GM12878 (cell line): ENCODE measurements around the gene CELSR3. TPM values are rescaled to one million over a fixed set of nuclear protein-coding genes. Genes with fewer than 3 reads are reported as not detected.

Source experiments
- ATAC-seq: fragments of 200-7000 bp; cut with Tn5 transposase; 3 replicates; pipeline ENCODE4 v1.9.1; 2020; ENCODE audit warnings: mild to moderate bottlenecking, moderate library complexity
- BruUV-seq: library from RNA; stranded (reverse); fragments of 400-500 nt; replicated peaks from 2 replicates; lab custom pipeline; 2021; lab: Mats Ljungman, UMichigan
- CTCF ChIA-PET: fragments of 300-600 bp; sonication (Branson Sonifier 250); formaldehyde crosslinking; extraction: SDS; loops from one replicate; lab custom pipeline; 2021; ENCODE audit warnings: inconsistent platforms; lab: Yijun Ruan, JAX
- POLR2A ChIA-PET: fragments of 350-600 bp; formaldehyde crosslinking; extraction: SDS; loops from one replicate; lab custom pipeline; 2021; ENCODE audit warnings: inconsistent platforms; lab: Charles Lee
- RAD21 ChIA-PET: fragments of 300-600 bp; sonication (Branson Sonifier 250); formaldehyde crosslinking; loops from one replicate; lab custom pipeline; 2023; ENCODE audit warnings: antibody characterized with exemption; ENCODE audit not compliant: unreplicated experiment; lab: Charles Lee
- SMC1A ChIA-PET: fragments of 300-600 bp; sonication (Branson Sonifier 250); formaldehyde crosslinking; loops from one replicate; lab custom pipeline; 2023; ENCODE audit not compliant: unreplicated experiment, uncharacterized antibody; lab: Charles Lee
- DNase-seq: peaks from one replicate; pipeline ENCODE4 v3.0.0-alpha.2; 2011; ENCODE audit warnings: low read depth, low spot score
- FAIRE-seq: peaks from 3 replicates; lab custom pipeline; 2011; peaks lifted over from hg19 to GRCh38; lab: Jason Lieb, UNC
- H2AFZ ChIP-seq: 2 replicates; pipeline ENCODE4 v1.6.0; 2011; ENCODE audit warnings: low read depth, low read length, control low read depth; ENCODE audit not compliant: control insufficient read depth
- H3K27ac ChIP-seq: 2 replicates; pipeline ENCODE4 v1.5.1; 2011; ENCODE audit warnings: control low read depth; ENCODE audit not compliant: control insufficient read depth, insufficient read depth
- H3K27me3 ChIP-seq, 2 experiments: replicated peaks in 1 of 2; 2 replicates each; pipeline versions ENCODE4 v1.6.0 to v1.6.1; 2011; ENCODE audit warnings: low read length in 1 of 2; ENCODE audit not compliant: control insufficient read depth in 2 of 2, insufficient read depth in 2 of 2
- H3K36me3 ChIP-seq, 2 experiments: 2 replicates each; pipeline ENCODE4 v1.5.1; 2011; ENCODE audit warnings: low read length in 1 of 2; ENCODE audit not compliant: control insufficient read depth in 2 of 2, insufficient read depth in 2 of 2
- H3K4me1 ChIP-seq: 2 replicates; pipeline ENCODE4 v1.6.1; 2011; ENCODE audit warnings: mild to moderate bottlenecking, low read length, moderate library complexity, mixed read lengths; ENCODE audit not compliant: control insufficient read depth, insufficient read depth
- H3K4me2 ChIP-seq: 2 replicates; pipeline ENCODE4 v1.6.0; 2011; ENCODE audit warnings: control low read depth; ENCODE audit not compliant: control insufficient read depth, insufficient read depth
- H3K4me3 ChIP-seq: fragments of 200-600 bp; sonication (generic); 2 replicates; pipeline ENCODE4 v1.5.1; 2016
- H3K79me2 ChIP-seq: 2 replicates; pipeline ENCODE4 v1.6.0; 2011; ENCODE audit warnings: low read length; ENCODE audit not compliant: control insufficient read depth, insufficient read depth
- H3K9ac ChIP-seq: 2 replicates; pipeline ENCODE4 v1.8.0; 2011; ENCODE audit warnings: low read length, control low read depth, mixed read lengths; ENCODE audit not compliant: control insufficient read depth, insufficient read depth
- H3K9me3 ChIP-seq: replicated peaks from 3 replicates; pipeline ENCODE4 v1.5.1; 2011; ENCODE audit warnings: mild to moderate bottlenecking, low read length; ENCODE audit not compliant: control insufficient read depth, insufficient read depth
- H4K20me1 ChIP-seq: 2 replicates; pipeline ENCODE4 v1.6.0; 2011; ENCODE audit not compliant: control insufficient read depth, insufficient read depth
- BMI1 ChIP-seq: fragments of 450-650 bp; IDR thresholded peaks from 2 replicates; pipeline ENCODE4 v1.6.1; 2016; ENCODE audit warnings: mild to moderate bottlenecking, moderate library complexity, borderline replicate concordance
- BRCA1 ChIP-seq: IDR thresholded peaks from 2 replicates; pipeline ENCODE4 v1.6.1; 2011; ENCODE audit warnings: low read depth, low read length, improper control_type of control experiment
- CEBPZ ChIP-seq: fragments of 150-350 bp; IDR thresholded peaks from 2 replicates; pipeline ENCODE4 v1.6.1; 2016; ENCODE audit warnings: low read depth, low read length
- IKZF2 ChIP-seq, 2 experiments: fragments of 450-650 bp; IDR thresholded peaks; 2 replicates each; pipeline ENCODE4 v1.6.1; 2017; ENCODE audit warnings: mild to moderate bottlenecking in 2 of 2, moderate library complexity in 2 of 2
- NFXL1 ChIP-seq: fragments of 450-650 bp; IDR thresholded peaks from 2 replicates; pipeline ENCODE4 v1.6.1; 2017; ENCODE audit warnings: antibody characterized with exemption, mild to moderate bottlenecking, borderline replicate concordance
- NR2C2 ChIP-seq: IDR thresholded peaks from 2 replicates; pipeline ENCODE4 v1.6.1; 2011; ENCODE audit warnings: borderline replicate concordance, low read depth; ENCODE audit not compliant: control insufficient read depth, insufficient read length
- SRF ChIP-seq, 2 experiments: IDR thresholded peaks; 2 replicates each; pipeline ENCODE4 v1.6.1; 2011; ENCODE audit warnings: low read depth in 2 of 2, low read length in 2 of 2, mild to moderate bottlenecking in 1 of 2, moderate library complexity in 1 of 2
- USF2 ChIP-seq: IDR thresholded peaks from 2 replicates; pipeline ENCODE4 v1.6.1; 2011; ENCODE audit warnings: low read depth, low read length, improper control_type of control experiment, borderline replicate concordance
- WGBS: methylation state at CpG from one replicate; pipeline ENCODE4 v1.1.6; 2016; ENCODE audit warnings: low lambda C conversion rate; ENCODE audit not compliant: insufficient replicate concordance, insufficient coverage; ENCODE audit errors: missing lambda C conversion rate; 5-methylcytosine and 5-hydroxymethylcytosine counted together
- in situ Hi-C: fragments of 300-500 bp; cut with MboI; formaldehyde crosslinking; loops from 9 replicates; pipeline ENCODE4 v1.14.3; 2018; ENCODE audit warnings: mixed read lengths
- intact Hi-C: fragments of 100-400 bp; cut with micrococcal nuclease; formaldehyde crosslinking; loops from one replicate; pipeline ENCODE4 v1.14.2; 2022; ENCODE audit not compliant: unreplicated experiment
- polyA plus RNA-seq, 11 experiments: library from polyadenylated mRNA; depleted of rRNA in 4 of 11; unstranded in 6 of 11; stranded (reverse) in 5 of 11; fragments of >200 nt; fragmentation: Nextera tagmentation in 4 of 11; fragmentation: Illumina TruSeq in 1 of 11; extraction: Ambion mirVana in 4 of 11; extraction: Trizol in 1 of 11; gene quantifications; 1 replicate in 1 of 11; 2 replicates in 10 of 11; pipeline versions ENCODE4 v1.2.1 to v1.2.3, GENCODE V29; 2011 to 2016; ENCODE audit warnings: inconsistent platforms in 2 of 11, missing spikeins in 2 of 11, low read depth in 1 of 11
- total RNA-seq, 4 experiments: library from RNA; depleted of rRNA in 3 of 4; stranded (reverse); fragments of >200 nt in 3 of 4; fragmentation: Illumina TruSeq in 1 of 4; extraction: Trizol in 1 of 4; gene quantifications; 2 replicates each; pipeline versions ENCODE4 v1.2.1 to v1.2.3, GENCODE V29; 2013 to 2021

Gene CELSR3
- total and polyA plus RNA-seq, 10 of the 15 experiments (the other 5 are each of a cell fraction or from before 2014, with no cell fraction given), result 0.08 to 1.6 (median 0.57) TPM

- FAIRE-seq (no peak), DNase-seq (no peak), ATAC-seq (no peak)
- Histone ChIP-seq H2AFZ (no peak overlapping the region), H3K4me2 (no peak overlapping the region), H3K9me3 (no peaks in the 10 kb centered on the region), H3K4me3 (no peak overlapping the region), H3K27ac (no peak overlapping the region), H3K36me3 (peaks cover 24 to 39% of the 10 kb centered on the region in 2 experiments), H3K79me2 (no peaks in the 10 kb centered on the region), H3K27me3 (peaks cover 0 to 9% of the 10 kb centered on the region in 2 experiments; a peak in 2 of 4 replicates), H3K4me1 (no peaks in the 10 kb centered on the region; the same call in 1 of the 2 replicates), H4K20me1 (no peaks in the 10 kb centered on the region), H3K9ac (no peak overlapping the region)
- ChIA-PET RAD21 (no interaction called here), SMC1A (no interaction called here), CTCF (interaction anchor here (1.4 kb wide), 1 partner anchor 37 kb away, joined by 4 read pairs; no protein-coding TSS in a partner anchor), POLR2A (no interaction called here)
- 83% methylated on average over 5 of the region's 5 CpGs for WGBS
- intact Hi-C loops (no loop called here), in situ Hi-C loops (no loop called here)
- BruUV-seq, result no TSS peak
- TF ChIP-seq CEBPZ (no peak), BRCA1 (no peak), NR2C2 (no peak), IKZF2 (IDR thresholded peaks at IDR 0.05) (no peak), BMI1 (no peak), USF2 (no peak), NFXL1 (no peak), SRF (IDR thresholded peaks at IDR 0.05; ENCODE audit: low read depth in 2 of 2, low read length in 2 of 2) (no peak)
Observed at GRCh38 chr3:48598323-48599076, 64.2 kb downstream of the CELSR3 start.
